GM21367 (cell line): ENCODE measurements around the gene FAM13A.
A peak's percentile ranks its signal among the peaks of the same experiment; 100 is the strongest.

Experiments
- ATAC-seq: cut with Tn5 transposase; IDR thresholded peaks from one replicate; pipeline ENCODE4 v1.9.1; 2021; ENCODE audit not compliant: unreplicated experiment

The FAM13A gene

DNA sequence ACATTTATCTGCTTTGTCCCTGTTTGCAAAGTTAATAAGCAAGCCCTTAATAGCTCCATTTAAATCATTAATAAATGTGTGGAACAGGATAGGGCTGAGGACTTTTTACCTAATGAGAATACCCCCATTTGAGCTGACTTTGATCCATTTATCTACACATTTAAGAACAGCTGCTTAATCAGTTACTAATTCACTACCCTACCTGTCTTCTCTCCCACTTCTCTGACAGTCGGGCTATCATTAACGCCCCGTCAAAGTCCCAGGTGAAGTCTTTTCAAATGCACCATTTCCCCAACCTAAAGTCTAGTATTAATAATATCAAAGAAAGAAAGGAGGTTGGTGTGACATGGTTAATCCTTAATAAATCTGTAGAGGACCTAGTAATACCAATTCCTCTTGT is 302.2 kb downstream of the FAM13A start:
- no peak for ATAC-seq

DNA sequence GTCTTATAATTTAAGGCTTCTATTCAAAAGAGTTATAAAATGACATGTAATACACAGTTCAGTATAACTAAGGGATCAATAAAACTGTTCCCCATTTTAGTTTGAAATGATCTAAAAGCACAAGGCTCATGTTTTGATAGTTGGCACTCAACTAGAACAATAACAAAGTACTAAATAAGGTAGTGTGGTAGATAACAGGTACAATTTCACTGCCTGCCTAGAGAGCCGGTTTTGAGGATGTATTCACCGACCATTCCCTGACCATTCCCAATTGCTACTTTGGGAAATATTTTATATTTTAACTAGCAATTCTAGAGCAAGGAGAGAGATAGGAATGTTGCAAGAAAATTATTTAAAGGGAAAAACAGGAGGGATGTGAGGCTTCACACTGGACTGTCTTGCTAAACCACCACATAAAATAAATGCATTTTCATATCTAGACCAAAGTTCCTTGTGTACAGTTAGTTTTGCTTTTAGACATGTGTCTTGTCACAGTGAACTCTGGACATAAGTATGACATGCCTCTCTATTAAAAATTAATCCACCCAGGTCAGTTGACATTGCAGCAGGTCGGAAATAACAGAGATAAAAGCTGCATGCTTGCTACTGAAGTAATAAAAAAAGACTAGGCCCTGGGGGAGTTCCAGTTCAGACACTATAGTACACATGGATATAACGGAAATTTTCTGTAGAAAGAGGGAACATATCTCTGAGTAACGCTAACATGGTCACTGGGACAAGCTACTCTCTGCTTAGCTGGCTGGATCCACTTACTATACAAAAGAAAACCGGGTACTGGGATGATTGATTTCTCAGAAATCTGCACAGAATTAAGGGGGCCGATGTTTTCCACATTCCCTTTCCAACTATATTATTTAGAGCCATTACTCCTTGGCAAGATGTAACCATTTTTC is 303.1 kb downstream of the FAM13A start:
- ATAC-seq: no peak

DNA sequence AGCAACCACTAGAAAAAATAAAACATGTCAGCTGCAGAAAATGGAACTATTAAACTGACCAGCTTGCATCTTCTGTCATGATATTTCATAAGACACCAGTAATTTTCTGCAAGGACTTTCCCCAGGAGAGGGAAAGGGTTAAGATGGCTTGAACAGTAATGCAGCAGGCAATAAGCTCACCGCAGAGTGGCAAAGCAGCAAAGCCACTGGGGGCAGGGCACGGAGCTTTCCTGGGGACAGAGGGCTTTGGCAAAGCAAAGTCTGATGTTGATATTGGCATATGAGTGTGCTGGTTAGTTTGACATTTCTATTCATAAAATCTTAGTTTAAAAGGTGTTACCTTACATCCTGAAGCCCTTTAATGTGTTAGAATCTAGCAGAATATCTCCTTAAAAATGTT is 304.2 kb downstream of the FAM13A start:
- no peak for ATAC-seq

DNA sequence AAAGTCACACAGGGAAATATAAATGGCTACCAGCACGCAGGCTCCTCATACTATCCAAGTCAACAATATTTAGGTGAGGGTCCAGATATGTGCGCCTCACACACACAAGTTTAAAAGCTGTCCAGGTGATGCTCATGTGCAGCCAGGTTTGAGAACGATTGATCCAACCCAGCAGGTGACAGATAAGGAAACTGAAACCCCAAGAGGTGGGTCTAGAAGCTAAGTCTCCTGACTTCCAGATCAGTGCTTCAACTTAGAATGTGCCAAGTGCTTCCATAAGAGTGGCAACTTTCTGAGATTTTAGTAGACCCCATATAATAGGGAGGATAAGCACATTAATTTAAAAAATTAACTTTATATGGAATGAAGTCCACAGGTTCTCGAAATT is 304.9 kb downstream of the FAM13A start:
- ATAC-seq: no peak

DNA sequence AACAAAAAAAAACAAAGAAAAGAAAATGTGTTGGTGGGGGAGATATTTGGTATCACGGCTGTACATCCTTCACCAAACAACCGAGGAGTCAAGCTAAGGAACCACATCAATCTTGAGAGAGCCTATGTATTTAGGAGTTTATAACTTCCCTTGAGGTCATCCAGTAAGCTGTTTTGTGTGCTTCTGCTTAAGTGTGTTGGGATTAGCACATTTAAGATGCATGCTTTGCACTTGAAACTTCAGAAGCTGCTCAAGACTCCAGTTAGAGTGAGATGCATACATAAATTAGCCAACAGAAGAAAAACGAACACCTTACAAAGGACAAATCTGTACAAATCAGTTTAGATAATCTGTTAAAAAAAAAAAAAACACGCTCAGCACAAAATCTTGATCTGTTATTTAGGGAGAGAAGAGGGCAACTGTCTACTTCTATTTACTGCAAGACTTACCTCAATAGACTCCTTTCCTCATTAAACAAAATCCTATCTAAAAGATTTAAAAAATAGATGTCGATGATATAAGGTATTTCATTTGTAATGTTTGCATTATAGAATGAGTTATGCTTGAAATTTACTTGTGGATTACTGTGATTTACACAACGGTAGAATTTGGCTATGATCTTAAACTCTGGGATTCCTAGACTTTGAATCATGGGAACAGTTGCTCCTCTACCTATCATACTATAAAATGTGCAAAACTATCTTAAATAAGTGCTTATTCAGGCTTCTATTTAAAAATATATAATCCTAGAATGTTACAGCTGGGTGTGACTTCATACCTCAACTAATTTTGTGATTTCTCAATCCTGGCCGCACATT is 305.5 kb downstream of the FAM13A start:
- ATAC-seq: no peak

DNA sequence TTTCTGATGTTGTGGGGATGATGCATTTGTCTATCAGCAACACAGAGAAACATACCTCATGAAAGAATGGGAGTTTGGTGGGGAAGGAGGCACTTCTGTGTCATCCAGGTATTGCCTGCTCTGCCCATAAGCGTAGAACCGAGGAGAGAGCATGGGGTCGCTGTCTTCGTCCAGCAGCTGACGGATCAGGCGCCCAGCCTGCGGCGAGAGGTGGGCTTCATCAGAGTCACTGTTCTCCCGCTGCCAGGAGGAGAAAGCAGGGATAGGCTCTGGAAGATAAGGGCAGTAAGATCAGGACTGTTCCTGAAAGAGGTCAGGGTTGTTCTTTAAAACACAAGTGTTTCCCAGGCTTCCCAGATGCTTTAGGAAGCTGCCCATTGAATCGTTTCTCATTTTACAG is 306.6 kb downstream of the FAM13A start:
- no peak for ATAC-seq

DNA sequence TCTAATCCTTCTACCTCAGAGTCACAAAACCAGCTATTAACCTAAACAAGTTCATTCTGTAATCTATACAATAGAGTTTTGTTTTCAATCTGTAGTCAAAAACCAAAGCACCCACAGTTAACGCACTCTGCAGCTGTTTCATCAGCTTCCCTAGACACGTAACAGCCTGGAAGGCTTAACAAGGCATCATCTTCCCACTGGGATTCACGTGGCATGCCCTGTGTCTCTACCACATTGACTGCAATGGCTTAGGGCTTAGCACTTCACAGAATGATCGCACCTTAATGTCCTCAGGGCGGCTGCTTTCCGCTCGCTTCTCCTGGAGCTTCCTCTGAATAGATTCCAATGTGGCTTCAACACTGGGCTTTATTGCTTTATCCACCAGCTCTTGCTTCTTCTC is 309.6 kb downstream of the FAM13A start:
- ATAC-seq: no peak

DNA sequence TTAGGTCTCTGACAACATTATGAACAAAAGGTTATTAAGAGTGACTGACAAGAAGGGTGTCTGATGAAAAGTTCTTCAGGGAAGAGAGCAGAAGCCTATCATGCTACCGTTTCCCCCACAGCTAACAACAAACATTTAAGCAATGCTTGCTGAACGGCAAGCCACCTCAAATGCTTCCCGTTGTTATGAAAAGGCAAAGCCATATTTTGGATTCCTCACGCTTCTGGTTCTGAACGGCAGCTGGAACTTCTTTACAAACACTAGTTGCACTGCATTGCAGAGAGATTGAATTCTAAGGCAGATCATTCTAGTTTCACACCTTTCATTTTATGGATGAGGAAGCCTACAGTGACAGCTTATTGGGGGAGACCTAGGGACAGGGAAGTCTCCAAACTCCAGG is 310.8 kb downstream of the FAM13A start:
- ATAC-seq: no peak

DNA sequence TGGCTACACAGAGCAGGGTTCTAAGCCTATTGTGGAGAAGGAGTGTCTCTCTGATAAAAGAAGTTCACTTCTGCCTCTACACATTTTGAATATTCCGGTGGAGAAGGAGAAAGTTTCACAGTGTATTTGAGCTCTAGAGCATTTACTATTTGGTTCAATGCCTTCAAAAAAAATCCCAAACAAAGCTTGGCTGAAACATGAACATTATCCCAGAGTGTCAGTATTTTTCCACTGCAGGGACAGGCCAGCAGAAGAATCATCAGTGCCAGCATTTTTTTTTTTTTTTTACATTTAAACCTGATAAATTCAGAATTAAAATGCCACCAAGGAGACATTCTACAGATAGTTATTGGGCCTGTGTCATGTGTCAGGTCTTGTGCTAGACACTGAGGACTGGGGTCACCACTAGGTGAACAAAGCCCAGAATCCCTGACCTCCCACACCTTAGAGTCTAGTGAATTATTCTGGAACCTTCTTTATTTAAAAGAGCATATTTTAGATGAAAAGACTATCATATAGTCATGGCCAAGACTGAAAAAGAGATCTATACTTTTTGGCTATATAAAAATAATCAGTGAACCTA is 311.3 kb downstream of the FAM13A start:
- no peak for ATAC-seq

DNA sequence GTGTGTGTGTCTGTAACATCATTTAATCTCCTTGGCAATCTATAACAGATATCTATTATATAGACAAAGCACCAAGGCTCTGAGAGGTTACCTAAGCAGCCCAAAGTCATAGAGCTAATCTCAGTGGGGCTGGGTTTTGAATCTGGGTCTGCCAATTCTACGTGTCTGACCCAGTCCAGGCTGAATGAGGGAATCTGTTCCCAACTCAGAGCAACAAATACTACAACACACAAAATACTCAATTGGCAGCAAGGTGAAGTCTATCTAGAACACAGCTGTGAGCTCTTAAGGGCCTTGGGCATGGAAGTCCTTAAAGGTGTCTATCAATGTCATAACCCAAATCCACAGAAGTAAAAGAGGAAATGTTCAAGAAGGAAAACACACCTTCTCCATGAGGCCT is 311.8 kb downstream of the FAM13A start:
- ATAC-seq: no peak

DNA sequence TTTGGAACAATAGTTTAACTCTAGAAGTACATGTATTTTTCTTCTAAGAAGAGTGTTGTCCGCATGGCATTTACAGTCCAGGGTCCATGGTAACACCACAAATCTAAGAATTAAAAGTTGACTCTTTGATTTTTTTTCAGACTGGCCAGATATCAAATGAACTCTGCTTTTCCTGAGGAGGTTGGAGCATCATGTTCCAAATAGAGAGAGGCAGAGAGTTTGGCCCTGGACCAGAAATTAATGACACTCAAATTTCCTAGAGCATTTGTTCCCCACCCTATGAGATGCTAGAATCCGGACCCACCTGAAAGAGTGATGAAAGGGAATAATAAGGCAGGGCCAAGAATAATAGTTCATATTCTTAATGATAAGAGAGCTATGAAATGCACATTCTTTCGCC is 312.4 kb downstream of the FAM13A start:
- no peak for ATAC-seq

DNA sequence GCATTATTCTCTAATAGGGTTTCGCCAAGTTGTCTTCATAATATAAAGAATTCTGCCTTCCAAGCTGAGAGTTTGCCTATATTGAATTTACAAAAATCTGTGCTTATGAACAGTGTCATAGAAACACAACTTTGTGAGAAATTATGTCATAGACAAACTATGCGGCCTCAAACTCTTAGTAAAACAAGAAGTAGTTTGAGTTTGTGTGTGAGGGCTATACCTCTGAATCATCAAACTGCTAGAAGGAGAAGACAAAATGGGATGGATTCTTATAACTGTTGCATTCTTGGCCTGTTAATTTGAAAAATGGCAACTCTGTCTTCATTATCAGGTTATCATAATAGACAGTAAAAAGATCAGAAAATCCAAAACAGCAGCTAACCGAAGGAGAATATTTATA is 313.3 kb downstream of the FAM13A start:
- no peak for ATAC-seq

DNA sequence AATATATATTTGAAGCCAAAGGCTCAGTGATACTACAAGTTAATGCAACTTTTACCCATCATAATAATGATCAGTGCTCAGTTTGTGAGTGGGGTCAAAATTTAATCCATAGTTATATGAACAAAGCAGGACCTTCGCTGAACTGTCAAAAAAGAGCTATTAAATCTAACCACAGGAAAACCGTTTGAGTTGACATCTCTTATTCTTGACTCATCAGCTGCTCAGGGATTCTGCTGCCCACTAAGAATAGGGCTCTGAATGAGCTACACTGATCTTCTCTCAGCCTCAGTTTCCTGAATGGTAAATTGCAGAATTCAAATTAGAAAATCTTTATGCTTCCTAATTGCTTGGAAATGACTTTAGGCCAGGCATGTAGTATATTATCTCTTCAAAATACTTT is 314.4 kb downstream of the FAM13A start:
- no peak for ATAC-seq

DNA sequence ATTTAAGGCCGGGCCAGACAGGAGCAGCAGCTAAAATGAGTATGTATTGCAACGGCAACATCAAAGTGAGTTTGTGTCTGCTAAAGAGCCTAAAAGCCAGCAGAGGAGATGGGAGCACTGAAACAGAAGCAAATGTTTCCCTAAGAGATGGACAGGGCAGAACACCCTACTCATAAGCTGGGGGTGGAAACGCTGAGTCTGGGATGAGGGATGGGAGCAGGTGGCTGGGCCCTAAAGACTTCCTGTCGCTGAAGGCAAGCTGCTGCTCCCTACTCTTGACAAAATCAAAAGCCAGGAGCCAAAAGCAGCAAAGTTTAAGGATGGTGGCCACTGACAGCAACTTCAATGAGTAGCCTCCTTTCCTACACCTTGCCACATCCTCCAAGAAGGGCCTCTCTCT is 318.8 kb downstream of the FAM13A start:
- no peak for ATAC-seq

DNA sequence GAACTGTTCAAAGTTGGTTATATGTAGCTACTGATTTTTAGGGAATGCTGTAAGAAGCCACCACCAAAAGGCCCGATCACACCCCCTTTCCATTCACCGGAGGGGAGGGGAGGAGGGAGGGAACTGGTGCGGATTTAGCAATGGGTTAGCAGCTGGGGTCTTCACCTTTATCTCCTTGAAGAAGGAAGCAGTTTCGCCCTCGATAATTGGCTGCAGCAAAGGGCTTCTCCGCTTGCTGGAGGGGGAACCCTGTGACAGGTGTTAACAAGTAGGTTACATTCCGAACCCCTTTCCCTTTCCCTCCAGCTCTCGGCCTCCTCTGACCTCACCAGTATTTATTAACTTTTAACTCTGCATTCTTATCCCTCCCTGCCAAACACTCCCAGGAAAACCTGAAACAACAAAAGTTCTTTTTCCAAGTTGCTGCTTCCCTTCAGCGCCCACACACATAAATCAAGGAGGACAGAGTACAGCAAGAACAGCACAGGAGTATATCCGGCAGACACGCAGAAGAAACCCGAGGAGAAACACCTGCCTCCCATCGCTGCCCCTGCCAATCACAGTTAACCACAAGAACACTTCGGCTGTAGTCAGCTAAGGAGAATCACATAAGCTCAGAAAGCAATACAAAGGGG is 319.6 kb downstream of the FAM13A start:
- peak; percentile 97 for ATAC-seq

DNA sequence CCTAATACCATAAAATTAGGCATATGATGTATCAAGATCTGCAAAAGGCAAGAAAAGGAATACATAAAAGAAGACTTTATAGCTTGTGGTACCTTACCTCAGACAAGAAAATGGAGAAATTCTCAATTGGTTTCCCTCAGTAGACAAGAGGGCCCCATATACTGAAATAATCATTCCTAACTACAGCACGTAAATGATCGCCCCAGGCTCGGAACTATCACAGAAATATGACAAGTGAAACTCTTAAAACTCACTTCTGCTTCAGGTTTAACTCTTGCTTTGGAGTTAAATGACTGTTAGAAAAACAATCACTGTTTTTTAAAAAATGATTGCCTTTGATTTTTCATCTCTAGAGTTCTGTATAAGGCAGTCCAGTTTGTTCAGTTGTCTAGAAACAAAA is 320.7 kb downstream of the FAM13A start:
- ATAC-seq: no peak

DNA sequence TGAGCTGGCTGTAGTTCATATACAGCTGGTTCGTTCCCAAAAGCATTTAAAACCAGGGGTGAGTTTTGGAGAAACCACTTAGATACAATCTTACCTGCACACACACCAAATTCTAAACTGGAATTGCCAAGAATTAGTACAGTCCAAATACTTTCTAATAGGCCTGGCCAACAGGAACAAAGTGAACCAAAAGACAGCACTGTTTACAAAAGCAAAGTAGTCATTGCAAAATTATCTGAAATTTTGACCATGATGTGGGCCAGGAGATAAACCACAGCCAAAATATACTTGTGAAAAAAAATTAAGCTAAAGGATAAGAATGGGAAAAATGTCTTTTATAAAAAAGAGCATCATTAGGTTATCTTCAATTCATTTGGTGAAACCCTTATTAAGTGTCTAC is 321.4 kb downstream of the FAM13A start:
- ATAC-seq: no peak

DNA sequence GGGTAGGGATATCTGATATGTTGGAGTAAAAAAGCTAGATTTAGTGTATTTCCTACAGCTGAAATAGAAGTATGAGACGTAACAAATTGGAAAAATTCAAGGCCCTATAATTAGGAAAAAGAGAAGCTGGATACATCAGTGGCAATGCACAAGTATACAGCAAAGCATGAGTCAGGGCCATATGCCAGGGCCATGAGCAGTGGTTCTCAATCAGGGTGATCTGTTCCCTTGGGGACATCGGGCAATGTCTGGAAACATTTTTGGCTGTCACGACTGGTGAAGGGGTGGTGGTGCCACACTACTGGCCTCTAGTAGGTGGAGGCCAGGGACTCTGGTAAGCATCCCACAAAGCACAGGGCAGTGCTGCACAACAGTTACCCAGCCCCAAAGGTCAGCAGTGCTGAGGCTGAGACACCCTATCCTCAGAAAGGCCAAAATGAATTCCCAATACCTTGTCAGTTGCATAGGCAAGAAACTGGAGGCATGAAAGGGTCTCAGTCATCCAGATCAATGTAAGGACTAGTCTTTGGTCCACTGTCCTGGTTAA is 322.5 kb downstream of the FAM13A start:
- no peak for ATAC-seq

DNA sequence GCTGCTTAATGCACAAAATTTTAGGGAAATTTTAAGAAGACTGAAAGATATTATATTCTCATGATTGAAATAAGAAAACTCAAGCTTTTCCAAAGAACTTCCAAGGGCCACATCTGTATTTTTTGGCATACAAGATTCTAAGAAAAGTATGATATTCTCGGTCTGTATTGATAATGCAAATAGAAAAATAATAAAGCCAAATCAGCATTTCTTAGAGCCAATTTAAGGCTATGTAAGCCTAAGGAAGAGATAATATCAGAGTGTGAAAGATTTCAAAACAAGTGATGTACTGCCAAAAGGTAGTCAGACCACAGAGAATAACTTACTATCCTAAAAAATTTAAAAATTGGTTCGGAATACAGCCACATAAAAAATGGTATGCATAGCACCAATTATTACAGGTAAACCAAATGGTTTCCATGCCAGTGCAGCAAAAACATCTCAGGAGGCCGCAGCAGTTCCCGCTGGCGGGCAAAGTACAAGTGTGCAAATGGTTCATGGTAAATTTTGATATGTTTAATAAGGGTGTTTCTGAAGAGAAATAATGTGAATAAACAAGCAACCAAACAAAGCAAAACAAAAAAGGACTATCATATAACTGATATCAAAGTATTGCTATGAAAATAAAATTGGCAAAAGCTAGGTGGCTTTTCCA is 324.1 kb downstream of the FAM13A start:
- no peak for ATAC-seq

DNA sequence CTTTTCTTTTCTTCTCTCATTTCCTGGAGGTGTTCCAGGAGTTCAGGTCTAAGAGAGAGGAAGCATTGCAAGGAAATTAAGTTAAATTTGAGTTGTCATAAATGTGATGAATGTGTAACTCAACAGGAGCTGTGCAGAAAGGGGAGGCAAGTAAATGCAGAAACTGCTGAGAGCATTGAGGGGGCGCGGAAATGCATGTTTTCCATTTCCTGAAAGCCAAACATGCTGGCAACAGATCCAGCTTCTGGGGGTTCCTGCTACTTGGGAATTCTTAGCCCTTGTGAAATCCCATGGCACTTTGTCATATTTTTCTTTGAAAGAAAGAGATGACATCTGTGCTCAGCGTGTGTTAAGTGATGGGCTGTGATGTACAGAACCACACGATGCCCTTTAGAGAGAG is 325.6 kb downstream of the FAM13A start:
- no peak for ATAC-seq

DNA sequence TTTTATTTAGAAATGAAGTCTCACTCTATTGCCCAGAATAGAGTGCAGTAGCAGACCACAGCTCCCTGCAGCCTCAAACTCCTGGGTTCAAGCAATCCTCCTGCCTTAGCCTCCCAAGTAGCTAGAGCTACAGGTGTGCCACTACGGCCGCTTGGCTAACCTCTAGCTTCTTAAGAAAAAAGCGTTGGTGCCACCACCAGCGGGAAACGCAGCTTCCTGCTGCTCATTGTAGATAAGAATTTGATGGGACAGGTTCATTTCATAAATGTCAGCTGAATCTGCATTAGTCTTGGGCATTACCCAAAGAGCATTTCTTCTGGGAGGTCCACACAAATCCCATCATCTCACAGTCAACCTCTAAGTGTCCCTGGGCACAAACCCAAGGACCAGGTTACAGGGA is 326.2 kb downstream of the FAM13A start:
- no peak for ATAC-seq
